Measurements from ENCODE around the gene MTHFD1L.
"Not testable (repeated sequence)": the region's sequence is repeated elsewhere in the genome, so short reads cannot be mapped to it uniquely, and the experiment has no call there.

The MTHFD1L gene

GRCh38 chr6:151084275-151084674 is 218.8 kb downstream of the MTHFD1L start:
- no peak for TF ChIP-seq CTCF (conservative IDR thresholded peaks at IDR 0.05; ENCODE audit: control insufficient read depth, insufficient read depth, low read depth, low read length)
- no peak overlapping the region for H3K4me3 ChIP-seq (ENCODE audit: control insufficient read depth, low read depth, low read length)
- no peak for DNase-seq (ENCODE audit: low read depth)

GRCh38 chr6:151087055-151087454 is 221.6 kb downstream of the MTHFD1L start:
- not testable (repeated sequence) for H3K4me3 ChIP-seq (ENCODE audit: control insufficient read depth, low read depth, low read length); DNase-seq (ENCODE audit: low read depth)

GRCh38 chr6:151087861-151088598 is 222.5 kb downstream of the MTHFD1L start:
- TF ChIP-seq CTCF (conservative IDR thresholded peaks at IDR 0.05; ENCODE audit: control insufficient read depth, insufficient read depth, low read depth, low read length), result no peak
- no peak overlapping the region for H3K4me3 ChIP-seq (ENCODE audit: control insufficient read depth, low read depth, low read length)
- peak; percentile 96 for DNase-seq (ENCODE audit: low read depth)

GRCh38 chr6:151088599-151088935 is 223.1 kb downstream of the MTHFD1L start:
- DNase-seq (ENCODE audit: low read depth), result no peak

GRCh38 chr6:151088963-151089362 is 223.5 kb downstream of the MTHFD1L start:
- H3K4me3 ChIP-seq (ENCODE audit: control insufficient read depth, low read depth, low read length), result no peak overlapping the region
- DNase-seq (ENCODE audit: low read depth), result no peak
- TF ChIP-seq CTCF (conservative IDR thresholded peaks at IDR 0.05; ENCODE audit: control insufficient read depth, insufficient read depth, low read depth, low read length), result no peak

More at GRCh38 chr6:151088599-151088935, 223.1 kb downstream of the MTHFD1L start:
- TF ChIP-seq CTCF (conservative IDR thresholded peaks at IDR 0.05; ENCODE audit: control insufficient read depth, insufficient read depth, low read depth, low read length), result no peak
- no peak overlapping the region for H3K4me3 ChIP-seq (ENCODE audit: control insufficient read depth, low read depth, low read length)

GRCh38 chr6:151089978-151090377 is 224.5 kb downstream of the MTHFD1L start:
- TF ChIP-seq CTCF (conservative IDR thresholded peaks at IDR 0.05; ENCODE audit: control insufficient read depth, insufficient read depth, low read depth, low read length), result no peak
- DNase-seq (ENCODE audit: low read depth), result no peak
- H3K4me3 ChIP-seq (ENCODE audit: control insufficient read depth, low read depth, low read length), result no peak overlapping the region

- DNase-seq (ENCODE audit: low read depth), result no peak
- no peak for TF ChIP-seq CTCF (conservative IDR thresholded peaks at IDR 0.05; ENCODE audit: control insufficient read depth, insufficient read depth, low read depth, low read length)
- H3K4me3 ChIP-seq (ENCODE audit: control insufficient read depth, low read depth, low read length), result no peak overlapping the region
Observed at GRCh38 chr6:151091571-151091970, 226.1 kb downstream of the MTHFD1L start.
